SU-DHL-6 (cell line): Measurements from ENCODE around the gene ACVR1.

Experiments
- EZH2phosphoT487 ChIP-seq: fragments of 200-600 bp; sonication (generic), shearing (Covaris generic); conservative IDR thresholded peaks from 2 replicates; pipeline ENCODE4 v1.6.1; 2018; ENCODE audit warnings: mild to moderate bottlenecking, antibody characterized with exemption, low read length, moderate library complexity, mixed read lengths
- TF ChIP-seq, protein P1 (sequence below): fragments of 200-600 bp; sonication (generic); IDR thresholded peaks from one replicate; pipeline ENCODE4 v1.5.1; 2017; ENCODE audit warnings: antibody characterized with exemption, mild to moderate bottlenecking, low read length, moderate library complexity; ENCODE audit not compliant: insufficient read depth, poor library complexity, severe bottlenecking

GRCh38 chr2:157843935-157844334 lies 32.2 kb downstream of the ACVR1 start:
- TF ChIP-seq, protein P1, sequence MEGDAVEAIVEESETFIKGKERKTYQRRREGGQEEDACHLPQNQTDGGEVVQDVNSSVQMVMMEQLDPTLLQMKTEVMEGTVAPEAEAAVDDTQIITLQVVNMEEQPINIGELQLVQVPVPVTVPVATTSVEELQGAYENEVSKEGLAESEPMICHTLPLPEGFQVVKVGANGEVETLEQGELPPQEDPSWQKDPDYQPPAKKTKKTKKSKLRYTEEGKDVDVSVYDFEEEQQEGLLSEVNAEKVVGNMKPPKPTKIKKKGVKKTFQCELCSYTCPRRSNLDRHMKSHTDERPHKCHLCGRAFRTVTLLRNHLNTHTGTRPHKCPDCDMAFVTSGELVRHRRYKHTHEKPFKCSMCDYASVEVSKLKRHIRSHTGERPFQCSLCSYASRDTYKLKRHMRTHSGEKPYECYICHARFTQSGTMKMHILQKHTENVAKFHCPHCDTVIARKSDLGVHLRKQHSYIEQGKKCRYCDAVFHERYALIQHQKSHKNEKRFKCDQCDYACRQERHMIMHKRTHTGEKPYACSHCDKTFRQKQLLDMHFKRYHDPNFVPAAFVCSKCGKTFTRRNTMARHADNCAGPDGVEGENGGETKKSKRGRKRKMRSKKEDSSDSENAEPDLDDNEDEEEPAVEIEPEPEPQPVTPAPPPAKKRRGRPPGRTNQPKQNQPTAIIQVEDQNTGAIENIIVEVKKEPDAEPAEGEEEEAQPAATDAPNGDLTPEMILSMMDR = no peak
- no peak for TF ChIP-seq EZH2phosphoT487
